ENCODE data around the gene GJA9. TPM values are rescaled to one million over a fixed set of nuclear protein-coding genes. Genes with fewer than 3 reads are reported as not detected.

Gene GJA9
- total and polyA plus RNA-seq, 2 experiments from 2014 or later = 0.21 TPM; not detected in 1

DNA sequence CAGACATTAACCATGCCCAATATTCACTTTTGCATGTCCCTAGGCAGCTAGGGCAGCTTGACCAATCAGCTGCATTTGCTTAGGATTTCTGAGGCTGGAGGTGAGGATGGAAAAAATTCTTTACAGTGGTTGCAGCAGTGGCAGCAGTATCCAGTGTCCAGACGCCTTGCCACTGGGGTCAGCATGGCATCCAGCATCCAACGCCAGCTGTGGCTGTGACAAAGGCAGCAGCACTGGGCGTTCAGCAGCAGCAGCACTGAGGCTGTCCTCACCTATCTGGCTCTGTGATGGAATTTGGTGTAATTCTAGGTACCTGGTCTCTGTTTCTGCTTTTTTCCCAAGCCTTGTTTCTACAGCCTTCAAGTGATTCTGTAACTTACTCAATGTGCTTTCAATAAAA is 44.7 kb upstream of the GJA9 start (continued):
- TF ChIP-seq, protein P1, sequence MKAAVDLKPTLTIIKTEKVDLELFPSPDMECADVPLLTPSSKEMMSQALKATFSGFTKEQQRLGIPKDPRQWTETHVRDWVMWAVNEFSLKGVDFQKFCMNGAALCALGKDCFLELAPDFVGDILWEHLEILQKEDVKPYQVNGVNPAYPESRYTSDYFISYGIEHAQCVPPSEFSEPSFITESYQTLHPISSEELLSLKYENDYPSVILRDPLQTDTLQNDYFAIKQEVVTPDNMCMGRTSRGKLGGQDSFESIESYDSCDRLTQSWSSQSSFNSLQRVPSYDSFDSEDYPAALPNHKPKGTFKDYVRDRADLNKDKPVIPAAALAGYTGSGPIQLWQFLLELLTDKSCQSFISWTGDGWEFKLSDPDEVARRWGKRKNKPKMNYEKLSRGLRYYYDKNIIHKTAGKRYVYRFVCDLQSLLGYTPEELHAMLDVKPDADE (IDR thresholded peaks at IDR 0.05) = no peak
- no peak for TF ChIP-seq ZNF331 (CRISPR knock-in tag; IDR thresholded peaks at IDR 0.05; ENCODE audit: low read depth)
- TF ChIP-seq CTCF (conservative IDR thresholded peaks at IDR 0.05; ENCODE audit: low read depth in 2 of 2) = no peak
- TF ChIP-seq CREB1 (CRISPR knock-in tag; IDR thresholded peaks at IDR 0.05; ENCODE audit: low read depth) = no peak
- TF ChIP-seq STAT1 (IDR thresholded peaks at IDR 0.05; ENCODE audit: unreplicated experiment) = no peak

GRCh38 chr1:38925391-38925790 is 44.0 kb upstream of the GJA9 start:
- ATAC-seq = no peak
- TF ChIP-seq STAT1 (IDR thresholded peaks at IDR 0.05; ENCODE audit: unreplicated experiment) = no peak
- TF ChIP-seq ZNF331 (CRISPR knock-in tag; IDR thresholded peaks at IDR 0.05; ENCODE audit: low read depth) = no peak
- no peak for TF ChIP-seq JUNB (IDR thresholded peaks at IDR 0.05; ENCODE audit: unreplicated experiment)
- no peak for TF ChIP-seq EZH2 (IDR thresholded peaks at IDR 0.05; ENCODE audit: low read depth, unreplicated experiment)
- TF ChIP-seq, protein P1 (IDR thresholded peaks at IDR 0.05) = no peak
- no peak for TF ChIP-seq NANOG (IDR thresholded peaks at IDR 0.05; ENCODE audit: borderline replicate concordance)
- TF ChIP-seq REST (IDR thresholded peaks at IDR 0.05; ENCODE audit: unreplicated experiment) = no peak
- TF ChIP-seq POLR2AphosphoS5 (IDR thresholded peaks at IDR 0.05; ENCODE audit: low read depth) = no peak
- no peak for TF ChIP-seq ZNF462 (CRISPR knock-in tag; IDR thresholded peaks at IDR 0.05)

More at GRCh38 chr1:38925391-38925790, 44.0 kb upstream of the GJA9 start:
- Mint-ChIP-seq H3K27ac (no peak overlapping the region), H3K4me1 (peaks cover 9% of the 10 kb centered on the region; the same call in 2 of the 3 replicates), H3K9me3 (no peaks in the 10 kb centered on the region), H3K36me3 (ENCODE audit: low read depth) (no peaks in the 10 kb centered on the region), H3K27me3 (ENCODE audit: insufficient read depth, low read depth, poor library complexity) (no peaks in the 10 kb centered on the region), H3K4me3 (no peak overlapping the region)
- Histone ChIP-seq H3K27ac (ENCODE audit: low read depth) (no peak overlapping the region), H3K36me3 (ENCODE audit: insufficient read depth) (no peaks in the 10 kb centered on the region), H3K4me2 (no peak overlapping the region), H3K4me3 (no peak overlapping the region), H3K79me2 (replicated peaks; ENCODE audit: insufficient read depth) (no peaks in the 10 kb centered on the region), H2AFZ (no peak overlapping the region), H3K4me1 (ENCODE audit: insufficient read depth) (peaks cover 9% of the 10 kb centered on the region; the same call in 1 of the 2 replicates), H3F3A (replicated peaks; ENCODE audit: low read depth) (no peaks in the 10 kb centered on the region), H3K27me3 (ENCODE audit: insufficient read depth) (no peaks in the 10 kb centered on the region), H4K20me1 (replicated peaks; ENCODE audit: insufficient read depth) (no peaks in the 10 kb centered on the region), H3K9me2 (ENCODE audit: insufficient read depth) (no peaks in the 10 kb centered on the region)
- no peak for DNase-seq (ENCODE audit: low spot score)
